Endothelial cell of umbilical vein (primary cell): ENCODE results near the gene VWA8. TPM values are rescaled to one million over a fixed set of nuclear protein-coding genes. Genes with fewer than 3 reads are reported as not detected.

Source experiments
- BruUV-seq: library from RNA; stranded (reverse); fragments of 400-500 nt; replicated peaks from 2 replicates; lab custom pipeline; 2021; lab: Mats Ljungman, UMichigan
- CTCF ChIA-PET: fragments of 300-600, 350-600 bp; sonication (Branson Sonifier 250); formaldehyde crosslinking; loops from one replicate; lab custom pipeline; 2021; ENCODE audit warnings: antibody characterized with exemption, inconsistent platforms; lab: Charles Lee
- POLR2A ChIA-PET: fragments of 300-600, 350-600 bp; sonication (Branson Sonifier 250); formaldehyde crosslinking; loops from one replicate; lab custom pipeline; 2021; ENCODE audit warnings: antibody characterized with exemption, inconsistent platforms; lab: Charles Lee
- DNase-seq: peaks from one replicate; pipeline ENCODE4 v3.0.0-alpha.2; 2011; ENCODE audit warnings: low read depth, low spot score
- FAIRE-seq: peaks from 2 replicates; lab custom pipeline; 2011; peaks lifted over from hg19 to GRCh38; lab: Jason Lieb, UNC
- H2AFZ ChIP-seq: 2 replicates; pipeline ENCODE4 v1.6.0; 2012; ENCODE audit warnings: low read depth, low read length, control low read depth, inconsistent platforms
- H3K27ac ChIP-seq: 2 replicates; pipeline ENCODE4 v1.5.1; 2011; ENCODE audit warnings: low read depth, mild to moderate bottlenecking, control low read depth, low read length, moderate library complexity; ENCODE audit not compliant: insufficient read depth
- H3K27me3 ChIP-seq, 2 experiments: 2 replicates each; pipeline versions ENCODE4 v1.6.0 to v1.6.1; 2011; ENCODE audit warnings: low read length in 2 of 2, mixed read lengths in 1 of 2; ENCODE audit not compliant: control insufficient read depth in 2 of 2, insufficient read depth in 2 of 2
- H3K36me3 ChIP-seq, 2 experiments: 2 replicates in 1 of 2; 3 replicates in 1 of 2; pipeline ENCODE4 v1.5.1; 2011; ENCODE audit warnings: low read length in 2 of 2, mild to moderate bottlenecking in 1 of 2, moderate library complexity in 1 of 2; ENCODE audit not compliant: control insufficient read depth in 2 of 2, insufficient read depth in 2 of 2; ENCODE audit errors: extremely low read depth in 1 of 2
- H3K4me1 ChIP-seq: 3 replicates; pipeline ENCODE4 v1.5.1; 2011; ENCODE audit warnings: mild to moderate bottlenecking, low read length; ENCODE audit not compliant: control insufficient read depth, insufficient read depth; ENCODE audit errors: extremely low read depth
- H3K4me2 ChIP-seq: 2 replicates; pipeline ENCODE4 v1.6.1; 2011; ENCODE audit warnings: low read length, control low read depth, mixed read lengths; ENCODE audit not compliant: insufficient read depth
- H3K4me3 ChIP-seq, 3 experiments: fragments of 200-600 bp in 1 of 3; sonication (generic), shearing (Covaris generic) in 1 of 3; replicated peaks in 1 of 3; 2 replicates each; pipeline ENCODE4 v1.5.1; 2011 to 2016; ENCODE audit warnings: control low read depth in 3 of 3, low read length in 3 of 3, mild to moderate bottlenecking in 2 of 3, inconsistent platforms in 1 of 3, low read depth in 1 of 3, moderate library complexity in 1 of 3; ENCODE audit not compliant: insufficient read depth in 1 of 3
- H3K79me2 ChIP-seq: 2 replicates; pipeline ENCODE4 v1.6.0; 2012; ENCODE audit warnings: low read length, inconsistent platforms; ENCODE audit not compliant: control insufficient read depth, insufficient read depth
- H3K9ac ChIP-seq: replicated peaks from 2 replicates; pipeline ENCODE3; 2011; ENCODE audit warnings: low read length, control low read depth; ENCODE audit not compliant: insufficient read depth; ENCODE audit errors: extremely low read depth
- H3K9me1 ChIP-seq: replicated peaks from 3 replicates; pipeline ENCODE4 v1.6.0; 2011; ENCODE audit warnings: mild to moderate bottlenecking, low read length; ENCODE audit not compliant: control insufficient read depth, insufficient read depth; ENCODE audit errors: extremely low read depth
- H3K9me3 ChIP-seq: replicated peaks from 2 replicates; pipeline ENCODE4 v1.5.1; 2012; ENCODE audit warnings: low read length, inconsistent platforms; ENCODE audit not compliant: control insufficient read depth, insufficient read depth
- H4K20me1 ChIP-seq: replicated peaks from 2 replicates; pipeline ENCODE3; 2011; ENCODE audit warnings: mild to moderate bottlenecking, low read length; ENCODE audit not compliant: control insufficient read depth, insufficient read depth; ENCODE audit errors: extremely low read depth
- CTCF ChIP-seq, 2 donors: IDR thresholded peaks; 1 replicate in 1 of 2; 2 replicates in 1 of 2; pipeline ENCODE4 v1.5.1; 2011; ENCODE audit warnings: low read length in 2 of 2, mild to moderate bottlenecking in 2 of 2, moderate library complexity in 2 of 2, control low read depth in 1 of 2, inconsistent platforms in 1 of 2, low read depth in 1 of 2; ENCODE audit not compliant: insufficient read depth in 1 of 2; ENCODE audit errors: extremely low read depth in 1 of 2
- EZH2 ChIP-seq: IDR thresholded peaks from 2 replicates; pipeline ENCODE4 v1.6.1; 2012; ENCODE audit warnings: borderline replicate concordance, low read depth, mild to moderate bottlenecking, moderate library complexity, low read length, inconsistent platforms; ENCODE audit not compliant: severe bottlenecking
- FOS ChIP-seq: IDR thresholded peaks from 2 replicates; pipeline ENCODE4 v1.6.1; 2011; ENCODE audit warnings: mild to moderate bottlenecking, low read length, moderate library complexity, borderline replicate concordance; ENCODE audit not compliant: insufficient read depth
- GATA2 ChIP-seq: IDR thresholded peaks from 2 replicates; pipeline ENCODE4 v1.7.0; 2011; ENCODE audit warnings: low read depth, mild to moderate bottlenecking, moderate library complexity, mixed read lengths, low read length; ENCODE audit not compliant: insufficient read length, insufficient read depth
- JUN ChIP-seq: IDR thresholded peaks from 2 replicates; pipeline ENCODE4 v1.6.1; 2011; ENCODE audit warnings: borderline replicate concordance, low read depth; ENCODE audit not compliant: insufficient read length, insufficient read depth
- MAX ChIP-seq: IDR thresholded peaks from 2 replicates; pipeline ENCODE4 v1.6.1; 2011; ENCODE audit not compliant: insufficient read depth, insufficient read length
- MYC ChIP-seq: IDR thresholded peaks from one replicate; pipeline ENCODE4 v1.6.1; 2011; ENCODE audit warnings: mild to moderate bottlenecking, low read depth, low read length
- POLR2A ChIP-seq: IDR thresholded peaks from 2 replicates; pipeline ENCODE4 v1.6.1; 2012; ENCODE audit warnings: low read depth, mild to moderate bottlenecking, control low read depth, low read length
- POLR2AphosphoS5 ChIP-seq: IDR thresholded peaks from 2 replicates; pipeline ENCODE4 v1.6.1; 2012; ENCODE audit warnings: low read depth, mild to moderate bottlenecking, control low read depth, low read length, moderate library complexity; ENCODE audit not compliant: insufficient read depth
- dilution Hi-C: fragments of 300-500 bp; cut with MboI; formaldehyde crosslinking; loops from one replicate; pipeline ENCODE4 v1.15.0; 2019; ENCODE audit warnings: low sequenced_read_pairs; ENCODE audit not compliant: extremely low pct_ligation_motif_present
- intact Hi-C: fragments of 100-400 bp; cut with micrococcal nuclease; formaldehyde crosslinking; loops from one replicate; pipeline ENCODE4 v1.10.0; 2022
- polyA plus RNA-seq, 4 experiments: library from polyadenylated mRNA; depleted of rRNA in 3 of 4; stranded (reverse) in 3 of 4; unstranded in 1 of 4; fragments of >200 nt; gene quantifications; 2 replicates each; pipeline versions ENCODE4 v1.2.1 to v1.2.3, GENCODE V29; 2011 to 2012; ENCODE audit warnings: missing spikeins in 1 of 4
- total RNA-seq: library from RNA; stranded (reverse); gene quantifications from 2 replicates; pipeline ENCODE4 v1.2.3, GENCODE V29; 2021

The VWA8 gene
- total and polyA plus RNA-seq, 2 donors (not counting 3 experiments of a cell fraction or from before 2014, with no cell fraction given), result 2.9 to 11.3 TPM

DNA sequence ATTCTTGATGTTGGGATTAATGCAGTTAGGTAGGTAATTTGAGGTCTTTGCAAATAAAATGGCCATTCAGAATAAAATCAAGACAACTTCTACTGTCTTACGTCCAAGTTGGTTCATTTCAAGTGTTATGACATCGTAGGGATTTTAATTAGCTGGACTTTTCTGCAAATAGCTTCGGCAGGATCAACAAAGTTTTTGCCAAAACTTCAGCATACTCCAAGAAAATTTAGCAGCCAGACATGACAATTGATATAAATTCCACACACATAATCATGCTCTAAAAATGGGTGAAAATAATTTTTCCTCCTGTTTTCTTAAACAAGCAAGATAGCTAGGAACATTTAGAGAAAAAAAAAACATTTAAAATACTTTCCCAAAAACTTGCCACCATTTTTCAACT lies 344.8 kb downstream of the VWA8 start:
- Histone ChIP-seq H3K36me3 (no peaks in the 10 kb centered on the region), H3K4me1 (peaks cover 34% of the 10 kb centered on the region), H3K9ac (no peak overlapping the region), H3K4me2 (no peak overlapping the region), H4K20me1 (no peaks in the 10 kb centered on the region), H3K27ac (no peak overlapping the region), H3K27me3 (no peaks in the 10 kb centered on the region), H3K9me1 (no peaks in the 10 kb centered on the region), H3K79me2 (no peaks in the 10 kb centered on the region), H3K9me3 (no peaks in the 10 kb centered on the region), H2AFZ (no peak overlapping the region), H3K4me3 (no peak overlapping the region)
- FAIRE-seq, result no peak
- POLR2A ChIA-PET, result no interaction called here
- dilution Hi-C loops, result no loop called here
- CTCF ChIA-PET, result interaction anchor here (0.8 to 1.9 kb wide), 5 partner anchors 23 to 37 kb away, joined by 3 to 6 read pairs (median 6); no protein-coding TSS in a partner anchor
- no TSS peak for BruUV-seq
- intact Hi-C loops, result no loop called here
- no peak for DNase-seq
- no peak for TF ChIP-seq POLR2AphosphoS5
- TF ChIP-seq FOS, result no peak
- TF ChIP-seq POLR2A, result no peak
- no peak for TF ChIP-seq MYC
- no peak for TF ChIP-seq CTCF (IDR thresholded peaks at IDR 0.05; ENCODE audit: extremely low read depth in 1 of 2, insufficient read depth in 1 of 2, low read depth in 1 of 2, low read length in 2 of 2)
- TF ChIP-seq JUN, result no peak
- TF ChIP-seq MAX, result no peak
- TF ChIP-seq EZH2, result no peak
- TF ChIP-seq GATA2, result no peak
